HG03103 (cell line): Measurements from ENCODE around the gene SNAPC1.

ENCODE experiments used
- ATAC-seq: cut with Tn5 transposase; IDR thresholded peaks from one replicate; pipeline ENCODE4 v1.9.1; 2021; ENCODE audit warnings: low read depth; ENCODE audit not compliant: unreplicated experiment

SNAPC1 gene

GRCh38 chr14:61803755-61804154 is 41.5 kb downstream of the SNAPC1 start:
- no peak for ATAC-seq

GRCh38 chr14:61805451-61805850 is 43.2 kb downstream of the SNAPC1 start:
- no peak for ATAC-seq

GRCh38 chr14:61811882-61812346 is 49.7 kb downstream of the SNAPC1 start:
- ATAC-seq = no peak

- ATAC-seq = no peak
Measured at GRCh38 chr14:61812347-61813095, 50.3 kb downstream of the SNAPC1 start, which contains the start of gene SYT16. SYT16 (plus strand) TSS chr14:61812703.

GRCh38 chr14:61813096-61813606 is 50.9 kb downstream of the SNAPC1 start:
- no peak for ATAC-seq

- no peak for ATAC-seq
Measured at GRCh38 chr14:61822458-61822857, 60.2 kb downstream of the SNAPC1 start.

GRCh38 chr14:61832783-61833182 is 70.6 kb downstream of the SNAPC1 start:
- no peak for ATAC-seq

- no peak for ATAC-seq
Measured at GRCh38 chr14:61836184-61836583, 74.0 kb downstream of the SNAPC1 start.

GRCh38 chr14:61836807-61837206 is 74.6 kb downstream of the SNAPC1 start:
- ATAC-seq = no peak

- peak; percentile 88 for ATAC-seq
Measured at GRCh38 chr14:61837336-61838229, 75.4 kb downstream of the SNAPC1 start.

- no peak for ATAC-seq
Measured at GRCh38 chr14:61838661-61839245, 76.5 kb downstream of the SNAPC1 start.

- no peak for ATAC-seq
Measured at GRCh38 chr14:61839507-61839906, 77.3 kb downstream of the SNAPC1 start.

- no peak for ATAC-seq
Measured at GRCh38 chr14:61841145-61841544, 78.9 kb downstream of the SNAPC1 start.
